ENCODE results near the gene SDR42E2. TPM values are rescaled to one million over a fixed set of nuclear protein-coding genes. Genes with fewer than 3 reads are reported as not detected.

SDR42E2 gene
- polyA plus RNA-seq, 2 of the 4 experiments (the other 2 are of a cell fraction) = not detected

DNA sequence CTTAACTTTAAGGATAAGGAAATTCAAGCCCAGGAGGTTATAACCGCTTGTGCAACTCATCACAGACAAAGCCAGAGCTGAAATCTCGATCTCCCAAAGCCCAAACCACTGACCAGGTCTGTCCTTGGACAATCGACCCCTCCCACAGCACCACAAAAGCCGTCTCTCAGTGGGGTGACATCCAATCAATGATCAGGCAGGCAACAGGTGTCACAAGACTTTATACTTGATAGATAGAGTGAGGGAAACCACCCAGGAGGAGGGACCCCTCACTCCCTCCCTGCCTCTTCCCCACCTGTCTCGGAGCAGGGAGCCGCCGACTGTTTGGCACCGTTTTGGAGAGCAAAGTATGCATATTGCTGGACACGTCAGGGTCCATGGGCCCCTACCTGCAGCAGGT lies 14.5 kb upstream of the SDR42E2 start:
- no peaks in the 10 kb centered on the region for H3K9me3 ChIP-seq
- H3K27ac ChIP-seq = no peak overlapping the region
- no peak overlapping the region for H3K4me2 ChIP-seq
- TF ChIP-seq, protein P1, sequence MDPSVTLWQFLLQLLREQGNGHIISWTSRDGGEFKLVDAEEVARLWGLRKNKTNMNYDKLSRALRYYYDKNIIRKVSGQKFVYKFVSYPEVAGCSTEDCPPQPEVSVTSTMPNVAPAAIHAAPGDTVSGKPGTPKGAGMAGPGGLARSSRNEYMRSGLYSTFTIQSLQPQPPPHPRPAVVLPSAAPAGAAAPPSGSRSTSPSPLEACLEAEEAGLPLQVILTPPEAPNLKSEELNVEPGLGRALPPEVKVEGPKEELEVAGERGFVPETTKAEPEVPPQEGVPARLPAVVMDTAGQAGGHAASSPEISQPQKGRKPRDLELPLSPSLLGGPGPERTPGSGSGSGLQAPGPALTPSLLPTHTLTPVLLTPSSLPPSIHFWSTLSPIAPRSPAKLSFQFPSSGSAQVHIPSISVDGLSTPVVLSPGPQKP (IDR thresholded peaks at IDR 0.05; ENCODE audit: low read depth, low read length) = no peak
- TF ChIP-seq RAD21 (conservative IDR thresholded peaks at IDR 0.05 in 1 of 2, IDR thresholded peaks at IDR 0.05 in 1 of 2) = no peak
- no peak for TF ChIP-seq CHD4 (IDR thresholded peaks at IDR 0.05; ENCODE audit: borderline replicate concordance)
- TF ChIP-seq, protein P2, sequence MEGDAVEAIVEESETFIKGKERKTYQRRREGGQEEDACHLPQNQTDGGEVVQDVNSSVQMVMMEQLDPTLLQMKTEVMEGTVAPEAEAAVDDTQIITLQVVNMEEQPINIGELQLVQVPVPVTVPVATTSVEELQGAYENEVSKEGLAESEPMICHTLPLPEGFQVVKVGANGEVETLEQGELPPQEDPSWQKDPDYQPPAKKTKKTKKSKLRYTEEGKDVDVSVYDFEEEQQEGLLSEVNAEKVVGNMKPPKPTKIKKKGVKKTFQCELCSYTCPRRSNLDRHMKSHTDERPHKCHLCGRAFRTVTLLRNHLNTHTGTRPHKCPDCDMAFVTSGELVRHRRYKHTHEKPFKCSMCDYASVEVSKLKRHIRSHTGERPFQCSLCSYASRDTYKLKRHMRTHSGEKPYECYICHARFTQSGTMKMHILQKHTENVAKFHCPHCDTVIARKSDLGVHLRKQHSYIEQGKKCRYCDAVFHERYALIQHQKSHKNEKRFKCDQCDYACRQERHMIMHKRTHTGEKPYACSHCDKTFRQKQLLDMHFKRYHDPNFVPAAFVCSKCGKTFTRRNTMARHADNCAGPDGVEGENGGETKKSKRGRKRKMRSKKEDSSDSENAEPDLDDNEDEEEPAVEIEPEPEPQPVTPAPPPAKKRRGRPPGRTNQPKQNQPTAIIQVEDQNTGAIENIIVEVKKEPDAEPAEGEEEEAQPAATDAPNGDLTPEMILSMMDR (IDR thresholded peaks at IDR 0.05) = no peak
- TF ChIP-seq FOXS1 (CRISPR knock-in tag; IDR thresholded peaks at IDR 0.05) = no peak
- no peak for TF ChIP-seq MAX (IDR thresholded peaks at IDR 0.05)
- TF ChIP-seq NR3C1 (IDR thresholded peaks at IDR 0.05) = no peak
- TF ChIP-seq, protein P3, sequence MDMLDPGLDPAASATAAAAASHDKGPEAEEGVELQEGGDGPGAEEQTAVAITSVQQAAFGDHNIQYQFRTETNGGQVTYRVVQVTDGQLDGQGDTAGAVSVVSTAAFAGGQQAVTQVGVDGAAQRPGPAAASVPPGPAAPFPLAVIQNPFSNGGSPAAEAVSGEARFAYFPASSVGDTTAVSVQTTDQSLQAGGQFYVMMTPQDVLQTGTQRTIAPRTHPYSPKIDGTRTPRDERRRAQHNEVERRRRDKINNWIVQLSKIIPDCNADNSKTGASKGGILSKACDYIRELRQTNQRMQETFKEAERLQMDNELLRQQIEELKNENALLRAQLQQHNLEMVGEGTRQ (IDR thresholded peaks at IDR 0.05) = no peak
- no peak for TF ChIP-seq MYC (IDR thresholded peaks at IDR 0.05; ENCODE audit: borderline replicate concordance, low read length)
- no peak; a peak in 1 of 6 replicates for ATAC-seq
- H3K4me1 ChIP-seq = no peaks in the 10 kb centered on the region
- POLR2A ChIA-PET = no interaction called here
- no peak for FAIRE-seq
- CTCF ChIA-PET = interaction anchor here (0.7 to 3.1 kb wide), 4 partner anchors 9 to 983 kb away, joined by 3 to 9 read pairs (median 5); no protein-coding TSS in a partner anchor
- H3K4me3 ChIP-seq = no peak overlapping the region
- no peak for DNase-seq (ENCODE audit: low read depth in 1 of 2, low spot score in 1 of 2)
- WGBS (ENCODE audit: missing lambda C conversion rate) = 54% methylated on average over 9 of the region's 9 CpGs

GRCh38 chr16:22151246-22151998 lies 10.9 kb upstream of the SDR42E2 start:
- ChIA-PET POLR2A (no interaction called here), CTCF (interaction anchor here (0.7 to 1.2 kb wide), 3 partner anchors 8 to 167 kb away, joined by 3 to 4 read pairs (median 3); no protein-coding TSS in a partner anchor)
- WGBS (ENCODE audit: missing lambda C conversion rate) = 57% methylated on average over 7 of the region's 7 CpGs
- TF ChIP-seq, protein P3 (IDR thresholded peaks at IDR 0.05) = no peak
- TF ChIP-seq BCL3 (IDR thresholded peaks at IDR 0.05) (no peak), POLR2A (IDR thresholded peaks at IDR 0.05; ENCODE audit: low read length) (no peak), ZFP36 (IDR thresholded peaks at IDR 0.05; ENCODE audit: borderline replicate concordance, partially characterized antibody) (no peak), EP300 (IDR thresholded peaks at IDR 0.05) (no peak), SREBF2 (IDR thresholded peaks at IDR 0.05) (no peak), CBX8 (IDR thresholded peaks at IDR 0.05) (no peak)
- TF ChIP-seq, protein P4, sequence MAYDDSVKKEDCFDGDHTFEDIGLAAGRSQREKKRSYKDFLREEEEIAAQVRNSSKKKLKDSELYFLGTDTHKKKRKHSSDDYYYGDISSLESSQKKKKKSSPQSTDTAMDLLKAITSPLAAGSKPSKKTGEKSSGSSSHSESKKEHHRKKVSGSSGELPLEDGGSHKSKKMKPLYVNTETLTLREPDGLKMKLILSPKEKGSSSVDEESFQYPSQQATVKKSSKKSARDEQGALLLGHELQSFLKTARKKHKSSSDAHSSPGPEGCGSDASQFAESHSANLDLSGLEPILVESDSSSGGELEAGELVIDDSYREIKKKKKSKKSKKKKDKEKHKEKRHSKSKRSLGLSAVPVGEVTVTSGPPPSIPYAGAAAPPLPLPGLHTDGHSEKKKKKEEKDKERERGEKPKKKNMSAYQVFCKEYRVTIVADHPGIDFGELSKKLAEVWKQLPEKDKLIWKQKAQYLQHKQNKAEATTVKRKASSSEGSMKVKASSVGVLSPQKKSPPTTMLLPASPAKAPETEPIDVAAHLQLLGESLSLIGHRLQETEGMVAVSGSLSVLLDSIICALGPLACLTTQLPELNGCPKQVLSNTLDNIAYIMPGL (CRISPR knock-in tag; IDR thresholded peaks at IDR 0.05; ENCODE audit: borderline replicate concordance) = no peak
- no peaks in the 10 kb centered on the region for H3K4me1 ChIP-seq
- H3K9me3 ChIP-seq = no peaks in the 10 kb centered on the region
- no peak overlapping the region for H3K4me2 ChIP-seq
- FAIRE-seq (no peak), ATAC-seq (no peak), DNase-seq (ENCODE audit: low read depth in 1 of 2, low spot score in 1 of 2) (no peak)
- no peak overlapping the region for H3K4me3 ChIP-seq
- H3K27ac ChIP-seq = no peak overlapping the region

Measured in A549 (cell line).